Stomach (tissue), 9 donors: ENCODE measurements around the gene AMOTL2. TPM values are rescaled to one million over a fixed set of nuclear protein-coding genes. Genes with fewer than 3 reads are reported as not detected.

ENCODE experiments used
- DNase-seq, 2 donors: peaks; one replicate each; pipeline versions ENCODE4 v3.0.0 to v3.0.0-alpha.2; 2013 to 2019
- H3K27ac ChIP-seq, 5 donors: fragments of 200-600 bp in 4 of 5; sonication (generic) in 4 of 5; one replicate each; pipeline ENCODE4 v1.5.1; 2013 to 2019; ENCODE audit warnings: mild to moderate bottlenecking in 1 of 5, moderate library complexity in 1 of 5
- H3K27me3 ChIP-seq, 3 donors: fragments of 200-600 bp; sonication (generic); one replicate each; pipeline ENCODE4 v1.5.1; 2017 to 2019; ENCODE audit warnings: mixed run types in 1 of 3
- H3K36me3 ChIP-seq, 4 donors: fragments of 200-600 bp; sonication (generic); 1 replicate in 3 of 4; 2 replicates in 1 of 4; pipeline ENCODE4 v1.5.1; 2016 to 2019
- H3K4me1 ChIP-seq, 4 donors: fragments of 200-600 bp; sonication (generic); one replicate each; pipeline ENCODE4 v1.5.1; 2016 to 2019
- H3K4me3 ChIP-seq, 4 donors: fragments of 200-600 bp; sonication (generic) in 3 of 4; one replicate each; pipeline ENCODE4 v1.5.1; 2016 to 2019; ENCODE audit warnings: mild to moderate bottlenecking in 1 of 4
- H3K9me3 ChIP-seq, 4 donors: fragments of 200-600 bp; sonication (generic); one replicate each; pipeline ENCODE4 v1.5.1; 2016 to 2019
- CTCF ChIP-seq, 7 experiments: fragments of 450-650 bp in 4 of 7; fragments of 200-600 bp in 3 of 7; sonication (generic) in 3 of 7; IDR thresholded peaks; one replicate each; pipeline ENCODE4 v1.5.1; 2016 to 2019; ENCODE audit warnings: antibody characterized with exemption in 7 of 7, control low read depth in 2 of 7, mild to moderate bottlenecking in 1 of 7
- EP300 ChIP-seq: sonication (generic); formaldehyde crosslinking; IDR thresholded peaks from one replicate; pipeline ENCODE4 v1.6.1; 2017; ENCODE audit warnings: antibody characterized with exemption
- POLR2A ChIP-seq, 4 donors: fragments of 450-650 bp; IDR thresholded peaks; one replicate each; pipeline ENCODE4 v1.6.1; 2016; ENCODE audit warnings: antibody characterized with exemption in 4 of 4, control low read depth in 2 of 4, mild to moderate bottlenecking in 1 of 4, moderate library complexity in 1 of 4
- POLR2AphosphoS5 ChIP-seq, 3 donors: sonication (generic); formaldehyde crosslinking; IDR thresholded peaks; one replicate each; pipeline ENCODE4 v1.6.1; 2016; ENCODE audit warnings: antibody characterized with exemption in 3 of 3
- WGBS, 5 donors: extraction: QIAGEN DNeasy Blood & Tissue Kit in 3 of 5; methylation state at CpG; one replicate each; pipeline versions ENCODE4 v1.1.5 to v1.1.7; 2013 to 2018; 5-methylcytosine and 5-hydroxymethylcytosine counted together
- intact Hi-C: fragments of 100-400 bp; cut with DNase I; formaldehyde crosslinking; loops from one replicate; pipeline ENCODE4 v1.15.1; 2023; ENCODE audit warnings: low total_unique reads
- polyA plus RNA-seq, 3 donors: library from polyadenylated mRNA; stranded (reverse); fragments of 200-250 nt; gene quantifications; one replicate each; pipeline ENCODE4 v1.2.3, GENCODE V29; 2013
- total RNA-seq, 5 donors: library from RNA; depleted of rRNA; stranded (reverse); fragments of >200 nt; gene quantifications; one replicate each; pipeline versions ENCODE4 v1.1.0 to v1.2.3, GENCODE V29; 2014 to 2016
- donor health status: healthy with polysubstance abuse.
- donor health status: Bipolar disorder and iron deficiency.
- donor health status: healthy.

AMOTL2 gene
- total and polyA plus RNA-seq, 8 donors, result 10.6 to 782 (median 37.0) TPM

- Histone ChIP-seq H3K27ac (peak overlapping the region in 3 of 5 donors; percentile 2 to 60 (median 58)), H3K4me1 (peaks cover 16 to 37% (median 25%) of the 10 kb centered on the region in 4 donors), H3K27me3 (peaks cover 0 to 24% (median 11%) of the 10 kb centered on the region in 3 donors), H3K4me3 (no peak overlapping the region), H3K9me3 (peaks cover 0 to 8% (median 3%) of the 10 kb centered on the region in 4 donors), H3K36me3 (no peaks in the 10 kb centered on the region)
- 86 to 90% (median 88%) methylated on average over 4 of the region's 4 CpGs for WGBS, 5 donors
- DNase-seq, result no peak
- TF ChIP-seq CTCF (IDR thresholded peaks at IDR 0.05), result no peak
- TF ChIP-seq POLR2A (IDR thresholded peaks at IDR 0.05), result no peak
- no peak for TF ChIP-seq POLR2AphosphoS5 (IDR thresholded peaks at IDR 0.05)
- TF ChIP-seq EP300, result no peak
- intact Hi-C loops, result no loop called here
Observed at GRCh38 chr3:134404366-134404885, 30.2 kb upstream of the AMOTL2 start.

DNA sequence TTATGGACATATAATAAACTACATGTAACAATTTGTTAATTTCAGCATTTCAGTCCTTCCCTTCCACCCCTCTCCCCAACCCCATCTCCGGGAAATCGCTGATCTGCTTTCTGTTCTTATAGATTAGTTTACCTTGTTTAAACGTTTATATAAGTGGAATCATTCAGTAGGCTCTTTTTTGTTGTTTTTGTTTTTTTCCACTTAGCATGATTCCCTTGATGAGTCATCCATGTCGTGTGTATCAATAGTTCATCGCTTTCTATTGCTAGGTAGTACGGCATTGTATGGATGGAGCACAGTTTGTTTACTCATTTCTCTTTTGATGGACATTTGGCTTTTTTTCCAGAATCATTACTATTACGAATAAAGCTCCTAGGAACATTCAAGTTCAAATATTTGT lies 23.5 kb upstream of the AMOTL2 start:
- Histone ChIP-seq H3K36me3 (no peaks in the 10 kb centered on the region), H3K4me1 (peaks cover 0 to 8% (median 6%) of the 10 kb centered on the region in 4 donors), H3K27me3 (no peaks in the 10 kb centered on the region), H3K27ac (no peak overlapping the region), H3K9me3 (peaks cover 0 to 8% (median 3%) of the 10 kb centered on the region in 4 donors), H3K4me3 (no peak overlapping the region)
- no peak for DNase-seq
- intact Hi-C loops, result no loop called here
- TF ChIP-seq EP300 (no peak), POLR2AphosphoS5 (IDR thresholded peaks at IDR 0.05) (no peak), POLR2A (IDR thresholded peaks at IDR 0.05) (no peak), CTCF (IDR thresholded peaks at IDR 0.05) (no peak)
- WGBS, 5 donors, result 82 to 84% (median 83%) methylated on average over 7 of the region's 7 CpGs

GRCh38 chr3:134395103-134395502 lies 20.9 kb upstream of the AMOTL2 start:
- peaks cover 0 to 17% (median 10%) of the 10 kb centered on the region in 4 donors for H3K4me1 ChIP-seq
- H3K4me3 ChIP-seq, result no peak overlapping the region
- H3K27me3 ChIP-seq, result no peaks in the 10 kb centered on the region
- H3K27ac ChIP-seq, result no peak overlapping the region
- no peaks in the 10 kb centered on the region for H3K36me3 ChIP-seq
- intact Hi-C loops, result no loop called here
- WGBS, 5 donors, result 76 to 96% (median 82%) methylated on average over 1 of the region's 1 CpG
- DNase-seq, result no peak
- H3K9me3 ChIP-seq, result no peaks in the 10 kb centered on the region
- no peak for TF ChIP-seq POLR2AphosphoS5 (IDR thresholded peaks at IDR 0.05)
- no peak for TF ChIP-seq CTCF (IDR thresholded peaks at IDR 0.05)
- no peak for TF ChIP-seq POLR2A (IDR thresholded peaks at IDR 0.05)
- TF ChIP-seq EP300, result no peak

GRCh38 chr3:134394380-134394779 lies 20.1 kb upstream of the AMOTL2 start:
- peaks cover 0 to 18% (median 10%) of the 10 kb centered on the region in 4 donors for H3K4me1 ChIP-seq
- no peaks in the 10 kb centered on the region for H3K9me3 ChIP-seq
- H3K27me3 ChIP-seq, result no peaks in the 10 kb centered on the region
- DNase-seq, result no peak
- 78 to 96% (median 91%) methylated on average over 4 of the region's 4 CpGs for WGBS, 5 donors
- H3K36me3 ChIP-seq, result no peaks in the 10 kb centered on the region
- intact Hi-C loops, result no loop called here
- TF ChIP-seq POLR2AphosphoS5 (IDR thresholded peaks at IDR 0.05), result no peak
- TF ChIP-seq EP300, result no peak
- TF ChIP-seq CTCF (IDR thresholded peaks at IDR 0.05), result no peak
- no peak for TF ChIP-seq POLR2A (IDR thresholded peaks at IDR 0.05)
- H3K4me3 ChIP-seq, result no peak overlapping the region
- no peak overlapping the region for H3K27ac ChIP-seq
